Parathyroid adenoma (tissue), 2 donors: ENCODE data around the gene KHSRP.

Experiments used
- H2AFZ ChIP-seq: fragments of 300-600 bp; sonication (generic); one replicate; pipeline ENCODE4 v1.7.0; 2017; ENCODE audit warnings: antibody characterized with exemption, mild to moderate bottlenecking
- H3K27ac ChIP-seq: fragments of 300-600 bp; sonication (generic); one replicate; pipeline ENCODE4 v1.7.0; 2017
- H3K27me3 ChIP-seq: fragments of 300-600 bp; sonication (generic); one replicate; pipeline ENCODE4 v1.7.0; 2017; ENCODE audit warnings: low read length; ENCODE audit not compliant: control insufficient read depth, insufficient read depth
- H3K36me3 ChIP-seq: fragments of 300-600 bp; sonication (generic); one replicate; pipeline ENCODE4 v1.7.0; 2017; ENCODE audit warnings: low read length; ENCODE audit not compliant: control insufficient read depth, insufficient read depth
- H3K4me1 ChIP-seq: fragments of 300-600 bp; sonication (generic); one replicate; pipeline ENCODE4 v1.7.0; 2017; ENCODE audit warnings: control low read depth
- H3K4me2 ChIP-seq: fragments of 300-600 bp; sonication (generic); one replicate; pipeline ENCODE4 v1.7.0; 2017; ENCODE audit warnings: low read length
- H3K4me3 ChIP-seq: fragments of 300-600 bp; sonication (generic); one replicate; pipeline ENCODE4 v1.7.0; 2017; ENCODE audit warnings: low read depth, low read length
- H3K79me2 ChIP-seq: fragments of 300-600 bp; sonication (generic); one replicate; pipeline ENCODE4 v1.7.0; 2017; ENCODE audit warnings: control low read depth
- H3K9ac ChIP-seq: fragments of 300-600 bp; sonication (generic); one replicate; pipeline ENCODE4 v1.7.0; 2017; ENCODE audit warnings: mild to moderate bottlenecking
- H3K9me3 ChIP-seq: fragments of 300-600 bp; sonication (generic); one replicate; pipeline ENCODE4 v1.7.0; 2017; ENCODE audit warnings: low read length; ENCODE audit not compliant: control insufficient read depth
- TF ChIP-seq, protein P1 (sequence below): fragments of 300-600 bp; sonication (generic); IDR thresholded peaks from one replicate; pipeline ENCODE4 v1.7.0; 2017; ENCODE audit warnings: antibody characterized with exemption, mild to moderate bottlenecking
- donor health status: primary hyperparathyroidism.

Gene KHSRP

DNA sequence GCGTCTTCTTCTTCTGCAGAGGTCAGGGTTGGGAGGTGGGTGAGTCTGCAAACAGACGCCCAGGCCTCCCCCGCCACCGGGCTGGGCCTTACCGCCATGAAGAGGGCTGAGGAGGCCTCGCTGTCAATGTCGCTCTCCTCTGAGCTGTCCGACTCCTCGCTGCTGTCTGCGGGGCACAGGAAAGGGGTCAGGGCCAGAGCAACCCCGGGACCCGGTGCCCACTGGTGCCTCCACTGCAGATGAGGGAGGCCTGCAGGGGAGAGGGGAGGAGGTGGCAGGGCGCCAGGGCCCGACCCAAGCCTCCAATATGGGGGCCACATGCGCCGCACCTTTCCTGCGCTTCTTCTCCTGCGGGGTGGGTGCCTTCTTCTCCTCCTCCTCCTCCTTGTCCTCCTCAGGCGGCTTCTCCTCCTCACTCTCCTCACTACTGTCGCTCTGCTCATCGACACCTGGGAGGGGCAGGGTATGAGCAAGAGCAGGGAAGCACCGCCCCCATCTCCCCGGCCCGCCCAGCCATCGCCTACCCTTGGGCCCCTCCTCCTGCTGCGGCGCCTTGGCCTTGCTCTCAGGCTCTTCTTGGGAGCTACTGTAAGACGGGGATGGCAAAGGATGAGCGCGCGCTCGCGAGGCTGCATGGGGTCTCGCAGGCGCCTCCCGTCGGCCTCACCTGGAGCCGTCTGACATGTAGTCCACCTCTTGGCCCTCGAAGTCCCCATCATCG is 43.4 kb downstream of the KHSRP start:
- no peaks in the 10 kb centered on the region for H3K27me3 ChIP-seq
- TF ChIP-seq, protein P1, sequence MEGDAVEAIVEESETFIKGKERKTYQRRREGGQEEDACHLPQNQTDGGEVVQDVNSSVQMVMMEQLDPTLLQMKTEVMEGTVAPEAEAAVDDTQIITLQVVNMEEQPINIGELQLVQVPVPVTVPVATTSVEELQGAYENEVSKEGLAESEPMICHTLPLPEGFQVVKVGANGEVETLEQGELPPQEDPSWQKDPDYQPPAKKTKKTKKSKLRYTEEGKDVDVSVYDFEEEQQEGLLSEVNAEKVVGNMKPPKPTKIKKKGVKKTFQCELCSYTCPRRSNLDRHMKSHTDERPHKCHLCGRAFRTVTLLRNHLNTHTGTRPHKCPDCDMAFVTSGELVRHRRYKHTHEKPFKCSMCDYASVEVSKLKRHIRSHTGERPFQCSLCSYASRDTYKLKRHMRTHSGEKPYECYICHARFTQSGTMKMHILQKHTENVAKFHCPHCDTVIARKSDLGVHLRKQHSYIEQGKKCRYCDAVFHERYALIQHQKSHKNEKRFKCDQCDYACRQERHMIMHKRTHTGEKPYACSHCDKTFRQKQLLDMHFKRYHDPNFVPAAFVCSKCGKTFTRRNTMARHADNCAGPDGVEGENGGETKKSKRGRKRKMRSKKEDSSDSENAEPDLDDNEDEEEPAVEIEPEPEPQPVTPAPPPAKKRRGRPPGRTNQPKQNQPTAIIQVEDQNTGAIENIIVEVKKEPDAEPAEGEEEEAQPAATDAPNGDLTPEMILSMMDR: no peak
- no peak overlapping the region for H3K27ac ChIP-seq
- no peaks in the 10 kb centered on the region for H3K9me3 ChIP-seq
- H3K9ac ChIP-seq: no peak overlapping the region
- H3K4me1 ChIP-seq: no peaks in the 10 kb centered on the region
- no peak overlapping the region for H3K4me2 ChIP-seq
- H2AFZ ChIP-seq: no peak overlapping the region
- H3K79me2 ChIP-seq: no peaks in the 10 kb centered on the region
- H3K4me3 ChIP-seq: no peak overlapping the region
- H3K36me3 ChIP-seq: no peaks in the 10 kb centered on the region

- no peak overlapping the region for H3K27ac ChIP-seq
- H3K4me3 ChIP-seq: no peak overlapping the region
- no peak overlapping the region for H2AFZ ChIP-seq
- no peak overlapping the region for H3K4me2 ChIP-seq
- no peaks in the 10 kb centered on the region for H3K9me3 ChIP-seq
- no peaks in the 10 kb centered on the region for H3K79me2 ChIP-seq
- H3K4me1 ChIP-seq: no peaks in the 10 kb centered on the region
- no peaks in the 10 kb centered on the region for H3K27me3 ChIP-seq
- TF ChIP-seq, protein P1: no peak
- H3K9ac ChIP-seq: no peak overlapping the region
- H3K36me3 ChIP-seq: no peaks in the 10 kb centered on the region
Observed at GRCh38 chr19:6379744-6380143, 44.9 kb downstream of the KHSRP start.

DNA sequence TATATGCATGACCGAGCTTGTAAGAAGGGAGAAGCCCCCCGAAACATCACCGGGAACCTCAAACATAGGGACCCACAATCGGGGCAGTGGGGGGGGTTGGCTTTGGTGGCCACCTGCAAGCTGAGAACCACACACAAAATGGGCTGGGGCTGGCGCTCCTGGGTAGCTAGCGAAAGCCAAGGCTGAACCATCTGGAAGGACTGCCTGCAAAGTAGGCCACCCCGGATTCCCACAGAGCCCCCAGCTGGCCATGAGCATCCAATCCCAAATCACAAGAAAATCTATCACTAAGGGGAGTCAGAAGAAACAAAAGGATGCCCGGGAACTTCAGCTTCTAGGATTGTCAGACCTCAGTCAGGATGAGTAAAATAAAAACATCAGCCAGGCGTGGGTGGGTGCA is 46.1 kb downstream of the KHSRP start:
- no peak overlapping the region for H2AFZ ChIP-seq
- TF ChIP-seq, protein P1: no peak
- H3K9ac ChIP-seq: no peak overlapping the region
- no peak overlapping the region for H3K4me2 ChIP-seq
- H3K79me2 ChIP-seq: no peaks in the 10 kb centered on the region
- no peaks in the 10 kb centered on the region for H3K4me1 ChIP-seq
- no peaks in the 10 kb centered on the region for H3K27me3 ChIP-seq
- H3K9me3 ChIP-seq: no peaks in the 10 kb centered on the region
- H3K4me3 ChIP-seq: no peak overlapping the region
- no peaks in the 10 kb centered on the region for H3K36me3 ChIP-seq
- H3K27ac ChIP-seq: no peak overlapping the region

DNA sequence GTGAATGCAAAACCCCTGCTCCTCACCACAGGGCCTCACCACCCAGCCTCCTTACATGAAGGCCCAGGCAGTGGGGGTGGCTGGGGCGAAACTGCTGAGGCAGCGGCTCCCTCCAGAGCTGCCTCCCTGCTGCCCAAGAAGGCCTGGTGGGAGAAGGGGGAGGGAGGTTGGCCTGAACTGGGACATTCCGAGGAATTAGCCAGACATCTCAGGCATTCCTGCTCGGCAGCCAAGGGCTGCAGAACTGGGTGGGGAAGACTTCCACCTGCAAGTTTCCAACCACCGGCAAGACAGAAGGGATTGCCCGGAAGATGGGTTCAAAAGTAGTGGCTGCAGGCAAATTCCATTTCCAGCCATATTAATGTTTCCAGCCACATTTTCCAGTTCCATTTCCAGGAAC is 46.6 kb downstream of the KHSRP start:
- Histone ChIP-seq H3K27ac (peak overlapping the region; percentile 4), H3K27me3 (no peaks in the 10 kb centered on the region), H3K9ac (no peak overlapping the region), H3K79me2 (no peaks in the 10 kb centered on the region), H3K4me1 (no peaks in the 10 kb centered on the region), H2AFZ (no peak overlapping the region), H3K36me3 (no peaks in the 10 kb centered on the region), H3K4me2 (no peak overlapping the region), H3K9me3 (no peaks in the 10 kb centered on the region), H3K4me3 (no peak overlapping the region)
- TF ChIP-seq, protein P1: no peak

DNA sequence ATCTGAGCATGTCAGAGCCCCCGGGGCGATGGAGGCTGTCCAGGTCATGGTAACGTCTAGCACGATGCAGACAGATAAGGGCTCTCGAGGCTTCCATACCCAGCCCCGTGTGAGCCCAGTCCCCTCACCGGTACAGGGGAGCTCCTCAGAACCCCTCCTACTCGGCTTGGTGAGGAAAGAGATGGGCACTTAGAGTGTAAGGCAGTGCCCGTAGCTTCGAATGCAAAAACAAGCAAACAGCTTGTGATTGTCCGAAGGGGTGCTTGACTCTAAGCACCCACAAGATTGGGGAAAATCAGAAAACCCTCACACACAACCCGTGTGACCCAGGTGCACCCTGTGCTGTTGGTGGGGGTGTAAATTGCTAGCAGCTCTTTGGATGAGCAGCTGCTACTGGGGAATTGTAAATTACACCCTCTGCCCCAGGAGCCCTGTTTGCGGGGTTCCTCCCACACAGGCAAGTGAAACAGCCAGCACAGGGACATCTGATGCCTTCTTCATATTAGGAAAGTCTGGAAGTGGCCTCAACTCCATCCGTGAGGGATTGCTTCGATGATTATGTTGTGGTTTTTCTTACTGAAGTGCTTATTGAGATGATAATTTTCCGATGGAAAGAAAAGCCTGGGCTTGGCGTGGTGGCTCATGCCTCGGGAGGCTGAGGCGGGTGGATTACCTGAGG is 48.0 kb downstream of the KHSRP start:
- Histone ChIP-seq H3K4me2 (no peak overlapping the region), H3K79me2 (no peaks in the 10 kb centered on the region), H3K27me3 (no peaks in the 10 kb centered on the region), H3K27ac (no peak overlapping the region), H3K9ac (no peak overlapping the region), H3K4me1 (no peaks in the 10 kb centered on the region), H3K4me3 (no peak overlapping the region), H2AFZ (no peak overlapping the region), H3K9me3 (no peaks in the 10 kb centered on the region), H3K36me3 (no peaks in the 10 kb centered on the region)
- TF ChIP-seq, protein P1: no peak
